Body of pancreas (tissue), 4 donors: Measurements from ENCODE around the gene PPP1R1A. TPM values are rescaled to one million over a fixed set of nuclear protein-coding genes. Genes with fewer than 3 reads are reported as not detected.
A peak's percentile ranks its signal among the peaks of the same experiment; 100 is the strongest.

Source experiments
- ATAC-seq: fragments of 150-250 bp; one replicate; pipeline ENCODE4 v1.9.1; 2016
- DNase-seq, 4 donors: peaks; one replicate each; pipeline ENCODE4 v3.0.0-alpha.2; 2019
- H3K27ac ChIP-seq, 4 donors: fragments of 200-600 bp; sonication (generic); 1 replicate in 3 of 4; 2 replicates in 1 of 4; pipeline versions ENCODE4 v1.5.1 to v1.6.1; 2016 to 2019; ENCODE audit warnings: mild to moderate bottlenecking in 1 of 4, mixed read lengths in 1 of 4, moderate library complexity in 1 of 4
- H3K27me3 ChIP-seq, 2 donors: fragments of 200-600 bp; sonication (generic); one replicate each; pipeline ENCODE4 v1.6.0; 2016; ENCODE audit warnings: mild to moderate bottlenecking in 1 of 2
- H3K36me3 ChIP-seq, 2 donors: fragments of 200-600 bp; sonication (generic); replicated peaks in 1 of 2; 2 replicates each; pipeline ENCODE4 v1.5.1; 2016; ENCODE audit warnings: low read depth in 2 of 2; ENCODE audit not compliant: insufficient read depth in 1 of 2
- H3K4me1 ChIP-seq: fragments of 200-600 bp; sonication (generic); one replicate; pipeline ENCODE4 v1.6.0; 2016
- H3K4me3 ChIP-seq, 2 donors: fragments of 200-600 bp; sonication (generic); 1 replicate in 1 of 2; 2 replicates in 1 of 2; pipeline ENCODE4 v1.5.1; 2016 to 2019
- H3K9me3 ChIP-seq, 3 donors: fragments of 200-600 bp; sonication (generic); 1 replicate in 2 of 3; 2 replicates in 1 of 3; pipeline ENCODE4 v1.5.1; 2016
- POLR2A ChIP-seq, 3 donors: fragments of 450-650 bp; IDR thresholded peaks; one replicate each; pipeline ENCODE4 v1.6.1; 2016; ENCODE audit warnings: antibody characterized with exemption in 3 of 3, mild to moderate bottlenecking in 2 of 3
- WGBS, 2 donors: methylation state at CpG; one replicate each; pipeline ENCODE4 v1.1.5; 2017; 5-methylcytosine and 5-hydroxymethylcytosine counted together
- intact Hi-C: fragments of 100-400 bp; cut with DNase I; formaldehyde crosslinking; loops from one replicate; pipeline ENCODE4 v1.15.1; 2023
- total RNA-seq, 2 donors: library from RNA; depleted of rRNA; stranded (reverse); fragments of >200 nt; gene quantifications; one replicate each; pipeline ENCODE4 v1.1.0, GENCODE V29; 2016
- TF ChIP-seq, protein P1 (sequence below), 7 experiments: fragments of 450-650 bp in 4 of 7; fragments of 200-600 bp in 3 of 7; sonication (generic) in 3 of 7; IDR thresholded peaks; one replicate each; pipeline ENCODE4 v1.5.1; 2016 to 2019; ENCODE audit warnings: antibody characterized with exemption in 7 of 7

Gene PPP1R1A
- total RNA-seq, 2 donors from 2014 or later, result 3.6 to 51.4 TPM

- intact Hi-C loops, result loop anchor here (10.0 kb wide), 1 partner anchor 381 kb away; no protein-coding TSS in a partner anchor
- peaks cover 22% of the 10 kb centered on the region for H3K4me1 ChIP-seq
- H3K9me3 ChIP-seq, result no peaks in the 10 kb centered on the region
- no peaks in the 10 kb centered on the region for H3K27me3 ChIP-seq
- WGBS, 2 donors, result 65 to 66% methylated on average over 4 of the region's 4 CpGs
- no peak for ATAC-seq
- no peak overlapping the region for H3K4me3 ChIP-seq
- DNase-seq, result no peak
- H3K36me3 ChIP-seq, result no peaks in the 10 kb centered on the region
- no peak for TF ChIP-seq POLR2A (IDR thresholded peaks at IDR 0.05)
- TF ChIP-seq, protein P1, sequence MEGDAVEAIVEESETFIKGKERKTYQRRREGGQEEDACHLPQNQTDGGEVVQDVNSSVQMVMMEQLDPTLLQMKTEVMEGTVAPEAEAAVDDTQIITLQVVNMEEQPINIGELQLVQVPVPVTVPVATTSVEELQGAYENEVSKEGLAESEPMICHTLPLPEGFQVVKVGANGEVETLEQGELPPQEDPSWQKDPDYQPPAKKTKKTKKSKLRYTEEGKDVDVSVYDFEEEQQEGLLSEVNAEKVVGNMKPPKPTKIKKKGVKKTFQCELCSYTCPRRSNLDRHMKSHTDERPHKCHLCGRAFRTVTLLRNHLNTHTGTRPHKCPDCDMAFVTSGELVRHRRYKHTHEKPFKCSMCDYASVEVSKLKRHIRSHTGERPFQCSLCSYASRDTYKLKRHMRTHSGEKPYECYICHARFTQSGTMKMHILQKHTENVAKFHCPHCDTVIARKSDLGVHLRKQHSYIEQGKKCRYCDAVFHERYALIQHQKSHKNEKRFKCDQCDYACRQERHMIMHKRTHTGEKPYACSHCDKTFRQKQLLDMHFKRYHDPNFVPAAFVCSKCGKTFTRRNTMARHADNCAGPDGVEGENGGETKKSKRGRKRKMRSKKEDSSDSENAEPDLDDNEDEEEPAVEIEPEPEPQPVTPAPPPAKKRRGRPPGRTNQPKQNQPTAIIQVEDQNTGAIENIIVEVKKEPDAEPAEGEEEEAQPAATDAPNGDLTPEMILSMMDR (IDR thresholded peaks at IDR 0.05), result no peak
- no peak overlapping the region for H3K27ac ChIP-seq
Observed at GRCh38 chr12:54583726-54584125, 4.7 kb downstream of the PPP1R1A start.

DNA sequence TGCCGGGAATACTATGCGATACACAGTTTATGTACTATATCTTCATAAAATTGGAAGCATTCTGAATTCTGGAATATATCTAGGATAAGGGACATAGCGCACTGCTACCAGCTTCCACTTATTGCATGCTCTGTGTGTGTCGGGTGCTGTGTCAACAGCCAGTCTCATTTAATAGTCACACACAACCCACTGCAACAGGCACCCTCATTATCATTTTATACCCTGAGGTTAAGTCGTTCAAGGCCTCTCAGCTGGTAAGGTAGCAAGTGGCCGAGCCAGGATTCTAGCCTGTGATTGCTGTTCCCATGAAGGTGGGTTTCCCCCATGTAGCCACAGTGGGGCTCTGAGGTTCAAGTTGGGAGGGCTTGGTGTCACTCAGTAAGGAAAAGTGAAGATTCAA lies 7.0 kb downstream of the PPP1R1A start:
- Histone ChIP-seq H3K27ac (no peak overlapping the region), H3K9me3 (no peaks in the 10 kb centered on the region), H3K4me1 (peaks cover 7% of the 10 kb centered on the region), H3K27me3 (no peaks in the 10 kb centered on the region), H3K36me3 (no peaks in the 10 kb centered on the region), H3K4me3 (no peak overlapping the region)
- WGBS, 2 donors, result 78 to 84% methylated on average over 6 of the region's 6 CpGs
- no peak for DNase-seq
- no peak for ATAC-seq
- TF ChIP-seq, protein P1 (IDR thresholded peaks at IDR 0.05), result no peak
- TF ChIP-seq POLR2A (IDR thresholded peaks at IDR 0.05), result no peak
- intact Hi-C loops, result loop anchor here (10.0 kb wide), 1 partner anchor 383 kb away; no protein-coding TSS in a partner anchor

DNA sequence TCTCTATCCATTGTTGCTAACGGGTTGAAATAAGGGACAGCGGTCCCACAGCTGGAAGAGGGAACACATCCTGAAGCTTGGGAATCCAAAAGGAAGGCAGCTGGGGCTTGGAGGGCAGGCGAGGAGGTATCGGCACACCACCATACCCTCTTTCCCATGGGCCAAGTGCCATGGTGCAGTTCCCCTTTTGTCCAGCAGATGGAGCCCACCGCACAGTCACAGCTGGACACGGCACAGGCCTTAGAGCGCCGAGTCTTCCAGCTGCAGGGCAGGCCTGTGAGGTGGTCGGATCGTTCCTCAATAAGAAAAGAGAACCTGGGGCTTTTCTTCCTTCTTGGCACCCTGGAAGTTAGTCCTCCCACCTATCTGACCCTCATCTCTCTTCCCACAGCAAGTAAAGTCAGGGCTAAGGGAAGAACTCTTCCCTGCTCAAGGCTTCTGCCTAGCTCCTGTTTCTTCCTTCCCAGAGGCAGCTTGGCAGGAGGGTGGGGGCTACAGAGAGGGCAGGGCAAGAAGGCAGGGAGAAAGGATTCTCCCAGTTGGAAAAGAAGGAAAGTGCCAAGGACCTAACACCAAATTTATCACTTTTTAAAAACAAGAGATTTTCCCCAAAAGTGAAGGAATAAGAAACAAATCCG lies 8.6 kb downstream of the PPP1R1A start:
- no peak for TF ChIP-seq POLR2A (IDR thresholded peaks at IDR 0.05)
- TF ChIP-seq, protein P1 (IDR thresholded peaks at IDR 0.05), result peak; percentile 95 to 100 (median 98)
- Histone ChIP-seq H3K9me3 (no peaks in the 10 kb centered on the region), H3K27ac (no peak overlapping the region), H3K36me3 (no peaks in the 10 kb centered on the region), H3K4me3 (no peak overlapping the region), H3K27me3 (no peaks in the 10 kb centered on the region), H3K4me1 (peaks cover 7% of the 10 kb centered on the region)
- DNase-seq (peak; percentile 84 to 89 (median 86)), ATAC-seq (peak; percentile 96)
- WGBS, 2 donors, result 9 to 14% methylated on average over 11 of the region's 11 CpGs
- intact Hi-C loops, result loop anchor here (10.0 kb wide), 1 partner anchor 385 kb away; no protein-coding TSS in a partner anchor

GRCh38 chr12:54579258-54579657 lies 9.2 kb downstream of the PPP1R1A start:
- H3K4me3 ChIP-seq, result no peak overlapping the region
- intact Hi-C loops, result no loop called here
- no peak overlapping the region for H3K27ac ChIP-seq
- no peaks in the 10 kb centered on the region for H3K36me3 ChIP-seq
- no peak for ATAC-seq
- no peak for DNase-seq
- peaks cover 7% of the 10 kb centered on the region for H3K4me1 ChIP-seq
- TF ChIP-seq, protein P1 (IDR thresholded peaks at IDR 0.05), result no peak
- TF ChIP-seq POLR2A (IDR thresholded peaks at IDR 0.05), result no peak
- 42 to 56% methylated on average over 4 of the region's 4 CpGs for WGBS, 2 donors
- H3K27me3 ChIP-seq, result no peaks in the 10 kb centered on the region
- no peaks in the 10 kb centered on the region for H3K9me3 ChIP-seq

- TF ChIP-seq, protein P1 (IDR thresholded peaks at IDR 0.05), result no peak
- no peak for TF ChIP-seq POLR2A (IDR thresholded peaks at IDR 0.05)
- ATAC-seq (no peak), DNase-seq (no peak)
- H3K4me1 ChIP-seq, result peaks cover 7% of the 10 kb centered on the region
- intact Hi-C loops, result no loop called here
- no peaks in the 10 kb centered on the region for H3K9me3 ChIP-seq
- 91 to 95% methylated on average over 7 of the region's 7 CpGs for WGBS, 2 donors
- H3K27me3 ChIP-seq, result no peaks in the 10 kb centered on the region
- H3K36me3 ChIP-seq, result no peaks in the 10 kb centered on the region
- no peak overlapping the region for H3K27ac ChIP-seq
- no peak overlapping the region for H3K4me3 ChIP-seq
Observed at GRCh38 chr12:54578778-54579177, 9.7 kb downstream of the PPP1R1A start.
